ENCODE results near the gene SLC4A5. TPM values are rescaled to one million over a fixed set of nuclear protein-coding genes. Genes with fewer than 3 reads are reported as not detected.

Gene SLC4A5
- total RNA-seq, 2 donors from 2014 or later: 2.2 to 9.5 TPM

GRCh38 chr2:74278694-74279093 lies 64.5 kb downstream of the SLC4A5 start:
- no peaks in the 10 kb centered on the region for H3K9me3 ChIP-seq
- H3K4me1 ChIP-seq (ENCODE audit: control insufficient read depth in 1 of 2, low read depth in 2 of 2): no peaks in the 10 kb centered on the region
- H3K36me3 ChIP-seq: no peaks in the 10 kb centered on the region
- TF ChIP-seq CTCF (IDR thresholded peaks at IDR 0.05): no peak
- no peaks in the 10 kb centered on the region for H3K27me3 ChIP-seq (replicated peaks; ENCODE audit: insufficient read depth)
- DNase-seq (ENCODE audit: low spot score): no peak
- H3K27ac ChIP-seq: no peak overlapping the region
- no peak for ATAC-seq (ENCODE audit: insufficient number of reproducible peaks, low FRiP score, low read depth)
- H3K4me3 ChIP-seq: no peak overlapping the region

GRCh38 chr2:74278176-74278575 lies 65.0 kb downstream of the SLC4A5 start:
- no peaks in the 10 kb centered on the region for H3K36me3 ChIP-seq
- ATAC-seq (ENCODE audit: insufficient number of reproducible peaks, low FRiP score, low read depth): no peak

GRCh38 chr2:74275228-74275627 lies 68.0 kb downstream of the SLC4A5 start:
- H3K36me3 ChIP-seq: no peaks in the 10 kb centered on the region
- DNase-seq (ENCODE audit: low spot score): no peak
- no peak for ATAC-seq (ENCODE audit: insufficient number of reproducible peaks, low FRiP score, low read depth)
- H3K27me3 ChIP-seq (replicated peaks; ENCODE audit: insufficient read depth): no peaks in the 10 kb centered on the region
- TF ChIP-seq CTCF (IDR thresholded peaks at IDR 0.05): no peak
- no peaks in the 10 kb centered on the region for H3K4me1 ChIP-seq (ENCODE audit: control insufficient read depth in 1 of 2, low read depth in 2 of 2)
- no peak overlapping the region for H3K4me3 ChIP-seq
- no peak overlapping the region for H3K27ac ChIP-seq
- H3K9me3 ChIP-seq: no peaks in the 10 kb centered on the region

More at GRCh38 chr2:74278176-74278575, 65.0 kb downstream of the SLC4A5 start:
- no peaks in the 10 kb centered on the region for H3K9me3 ChIP-seq
- TF ChIP-seq CTCF (IDR thresholded peaks at IDR 0.05): no peak
- no peak overlapping the region for H3K4me3 ChIP-seq
- no peak for DNase-seq (ENCODE audit: low spot score)
- H3K27ac ChIP-seq: no peak overlapping the region
- no peaks in the 10 kb centered on the region for H3K4me1 ChIP-seq (ENCODE audit: control insufficient read depth in 1 of 2, low read depth in 2 of 2)
- no peaks in the 10 kb centered on the region for H3K27me3 ChIP-seq (replicated peaks; ENCODE audit: insufficient read depth)

GRCh38 chr2:74269667-74270066 lies 73.5 kb downstream of the SLC4A5 start:
- H3K36me3 ChIP-seq: no peaks in the 10 kb centered on the region
- no peak overlapping the region for H3K27ac ChIP-seq
- H3K9me3 ChIP-seq: no peaks in the 10 kb centered on the region
- no peak overlapping the region for H3K4me3 ChIP-seq
- TF ChIP-seq CTCF (IDR thresholded peaks at IDR 0.05): no peak
- H3K27me3 ChIP-seq (replicated peaks; ENCODE audit: insufficient read depth): no peaks in the 10 kb centered on the region
- no peaks in the 10 kb centered on the region for H3K4me1 ChIP-seq (ENCODE audit: control insufficient read depth in 1 of 2, low read depth in 2 of 2)
- DNase-seq (ENCODE audit: low spot score): no peak
- no peak for ATAC-seq (ENCODE audit: insufficient number of reproducible peaks, low FRiP score, low read depth)

GRCh38 chr2:74267068-74267467 lies 76.1 kb downstream of the SLC4A5 start:
- H3K36me3 ChIP-seq: no peaks in the 10 kb centered on the region
- no peak overlapping the region for H3K4me3 ChIP-seq
- H3K27me3 ChIP-seq (replicated peaks; ENCODE audit: insufficient read depth): no peaks in the 10 kb centered on the region
- no peak for TF ChIP-seq CTCF (IDR thresholded peaks at IDR 0.05)
- no peaks in the 10 kb centered on the region for H3K9me3 ChIP-seq
- DNase-seq (ENCODE audit: low spot score): no peak
- no peak for ATAC-seq (ENCODE audit: insufficient number of reproducible peaks, low FRiP score, low read depth)
- H3K27ac ChIP-seq: no peak overlapping the region
- no peaks in the 10 kb centered on the region for H3K4me1 ChIP-seq (ENCODE audit: control insufficient read depth in 1 of 2, low read depth in 2 of 2)
